GM18858 (cell line): Measurements from ENCODE around the gene NYNRIN.
"Not testable (repeated sequence)": the region's sequence is repeated elsewhere in the genome, so short reads cannot be mapped to it uniquely, and the experiment has no call there.

Experiments
- ATAC-seq: cut with Tn5 transposase; IDR thresholded peaks from one replicate; pipeline ENCODE4 v1.9.1; 2021; ENCODE audit not compliant: unreplicated experiment

Gene NYNRIN

GRCh38 chr14:24398653-24399446 is at the start of gene NYNRIN:
Gene NYNRIN (plus strand): TSS chr14:24399003. CDS start chr14:24399247, 244 bp downstream.
- ATAC-seq: no peak

- no peak for ATAC-seq
These were observed 49.1 kb upstream of the NYNRIN start for GRCh38 chr14:24349742-24350141.

DNA sequence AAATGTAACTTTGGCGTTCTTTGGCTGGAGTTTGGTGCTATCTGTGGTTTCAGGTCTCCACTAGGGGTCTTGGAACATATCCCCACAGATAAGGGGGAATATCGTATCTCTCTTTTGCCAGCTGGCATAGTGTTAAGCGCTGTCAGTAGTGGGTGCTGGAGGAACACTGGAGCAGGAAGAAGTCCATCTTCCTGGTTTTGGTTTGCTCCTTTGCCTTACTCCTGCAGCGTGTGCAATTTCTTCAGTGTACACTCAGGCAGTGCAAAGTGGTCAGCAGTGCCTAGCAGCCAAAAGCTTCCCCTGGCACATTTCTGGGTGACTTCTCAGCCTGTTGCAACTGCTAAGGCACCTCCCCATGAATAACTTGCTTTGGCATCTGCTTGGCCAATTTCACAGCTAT is 47.3 kb upstream of the NYNRIN start:
- ATAC-seq: no peak

DNA sequence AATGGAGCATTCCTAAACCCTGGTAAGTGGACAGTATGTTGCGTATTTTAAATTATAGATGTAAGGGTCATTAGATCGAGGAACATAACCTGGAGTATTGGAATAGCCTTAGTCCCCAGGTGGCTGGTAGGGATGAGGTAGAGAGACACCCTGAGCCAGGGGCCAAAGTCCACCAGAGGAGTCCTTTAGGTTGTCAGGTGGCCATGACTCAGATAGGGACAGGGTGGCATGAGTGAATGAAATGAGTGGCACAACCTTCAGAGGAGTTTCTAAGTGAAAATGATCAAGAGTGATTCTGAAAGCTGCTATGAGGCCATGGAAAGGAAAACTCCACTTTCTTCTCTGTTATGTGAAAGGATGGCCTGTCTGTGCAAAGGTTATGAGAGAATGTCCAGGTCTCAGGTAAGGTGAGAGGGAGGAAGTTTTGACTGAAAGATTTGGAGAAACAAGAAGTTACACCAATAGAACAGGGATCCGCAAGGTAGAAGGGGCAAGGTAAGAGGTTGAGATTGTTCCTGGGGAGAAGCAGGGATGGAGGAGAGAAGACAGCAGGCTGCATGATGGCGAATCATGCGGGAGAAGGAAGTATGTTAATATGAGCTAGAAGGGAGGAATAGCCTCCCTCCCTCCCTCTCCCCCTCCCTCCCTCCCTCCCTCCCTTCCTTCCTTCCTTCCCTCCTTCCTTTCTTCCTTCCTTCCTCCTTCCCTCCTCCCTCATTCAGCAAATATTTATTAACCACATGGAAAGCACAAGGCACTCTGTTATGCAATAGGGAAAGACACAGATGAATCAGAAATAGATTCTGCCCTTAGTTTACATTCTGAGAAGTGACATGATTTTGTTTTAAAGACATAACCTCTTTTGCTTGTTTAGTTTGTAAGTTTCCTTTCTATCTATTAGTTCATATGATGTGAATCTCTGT is 45.0 kb upstream of the NYNRIN start:
- no peak for ATAC-seq

DNA sequence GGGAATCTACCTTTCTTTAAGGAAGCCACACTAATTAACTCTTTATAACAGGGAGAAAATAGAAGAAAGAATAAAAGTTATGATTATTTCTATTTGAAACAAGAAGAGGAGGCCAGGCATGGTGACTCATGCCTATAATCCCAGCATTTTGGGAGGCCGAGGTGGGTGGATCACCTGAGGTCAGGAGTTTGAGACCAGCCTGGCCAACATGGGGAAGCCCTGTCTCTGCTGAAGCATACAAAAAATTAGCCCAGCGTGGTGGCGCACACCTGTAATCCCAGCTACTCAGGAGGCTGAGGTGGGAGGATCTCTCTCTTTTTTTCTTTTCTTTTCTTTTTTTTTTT is 44.3 kb upstream of the NYNRIN start:
- ATAC-seq: not testable (repeated sequence)

DNA sequence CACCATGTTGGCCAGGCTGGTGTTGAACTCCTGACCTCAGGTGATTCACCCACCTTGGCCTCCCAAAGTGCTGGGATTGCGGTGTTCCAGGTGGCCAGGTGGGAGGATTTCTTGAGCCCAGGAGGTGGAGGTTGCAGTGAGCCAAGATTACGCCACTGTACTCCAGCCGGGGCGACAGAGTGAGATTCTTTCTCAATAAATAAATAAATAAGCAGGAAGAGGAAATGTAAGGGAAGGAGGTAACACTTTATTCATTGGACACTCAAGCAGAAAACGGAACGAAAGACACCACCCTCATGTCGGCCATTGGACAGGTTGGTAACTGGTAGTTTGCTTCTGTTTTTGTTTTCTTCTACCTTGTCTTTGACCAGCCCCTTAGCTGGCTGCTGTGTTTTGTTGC is 43.8 kb upstream of the NYNRIN start:
- no peak for ATAC-seq

DNA sequence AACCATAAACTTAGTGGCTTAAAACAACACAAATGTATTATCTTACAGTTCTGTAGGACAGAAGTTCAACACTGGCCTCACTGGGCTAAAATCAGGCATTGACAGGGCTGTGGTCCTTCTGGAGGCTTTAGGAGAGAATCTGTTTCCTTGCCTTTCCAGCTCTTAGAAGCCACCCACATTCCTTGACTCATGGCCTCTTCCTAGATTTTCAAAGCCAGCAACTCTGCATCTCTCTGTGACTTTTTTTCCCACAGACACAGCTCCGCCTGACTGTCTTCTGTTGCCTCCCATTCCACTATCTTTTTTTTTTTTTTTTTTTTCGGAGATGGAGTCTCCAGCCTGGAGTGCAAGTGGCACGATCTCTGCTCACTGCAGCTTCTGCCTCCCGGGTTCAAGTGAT is 42.6 kb upstream of the NYNRIN start:
- no peak for ATAC-seq

DNA sequence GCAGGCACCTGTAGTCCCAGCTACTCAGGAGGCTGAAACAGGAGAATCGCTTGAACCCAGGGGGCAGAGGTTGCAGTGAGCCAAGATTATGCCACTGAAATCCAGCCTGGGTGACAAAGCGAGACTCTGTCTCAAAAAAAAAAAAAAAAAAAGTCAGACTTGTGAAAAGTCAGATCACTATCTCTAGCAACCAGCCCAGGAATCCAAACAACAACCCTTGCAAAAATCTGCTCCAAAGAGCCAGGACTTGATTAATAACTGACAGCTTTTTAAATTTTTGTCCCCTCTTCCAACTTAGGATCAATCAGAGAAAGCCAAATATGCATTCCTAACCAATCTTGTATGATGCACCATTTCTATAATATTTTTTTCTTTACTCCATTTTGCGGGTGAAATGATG is 38.5 kb upstream of the NYNRIN start:
- no peak for ATAC-seq

DNA sequence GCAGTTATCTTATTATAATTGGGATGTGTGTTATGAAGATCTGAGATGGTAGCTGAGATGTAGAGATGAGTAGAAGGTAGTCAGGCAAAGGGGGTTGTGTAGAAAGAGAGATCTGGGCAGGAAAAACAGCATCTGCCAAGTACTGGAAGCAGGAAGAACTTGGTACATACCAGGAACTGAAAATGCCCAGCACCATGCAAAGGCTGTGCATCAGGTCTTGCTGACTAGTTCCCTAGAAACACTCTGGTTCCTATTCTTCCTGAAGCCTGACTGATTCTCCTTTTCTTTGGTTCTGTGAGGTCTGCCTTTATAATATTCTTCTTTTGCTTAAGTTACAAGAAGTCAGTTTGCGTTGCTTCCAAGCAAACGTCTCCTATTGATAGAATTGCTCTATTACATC is 37.5 kb upstream of the NYNRIN start:
- no peak for ATAC-seq

DNA sequence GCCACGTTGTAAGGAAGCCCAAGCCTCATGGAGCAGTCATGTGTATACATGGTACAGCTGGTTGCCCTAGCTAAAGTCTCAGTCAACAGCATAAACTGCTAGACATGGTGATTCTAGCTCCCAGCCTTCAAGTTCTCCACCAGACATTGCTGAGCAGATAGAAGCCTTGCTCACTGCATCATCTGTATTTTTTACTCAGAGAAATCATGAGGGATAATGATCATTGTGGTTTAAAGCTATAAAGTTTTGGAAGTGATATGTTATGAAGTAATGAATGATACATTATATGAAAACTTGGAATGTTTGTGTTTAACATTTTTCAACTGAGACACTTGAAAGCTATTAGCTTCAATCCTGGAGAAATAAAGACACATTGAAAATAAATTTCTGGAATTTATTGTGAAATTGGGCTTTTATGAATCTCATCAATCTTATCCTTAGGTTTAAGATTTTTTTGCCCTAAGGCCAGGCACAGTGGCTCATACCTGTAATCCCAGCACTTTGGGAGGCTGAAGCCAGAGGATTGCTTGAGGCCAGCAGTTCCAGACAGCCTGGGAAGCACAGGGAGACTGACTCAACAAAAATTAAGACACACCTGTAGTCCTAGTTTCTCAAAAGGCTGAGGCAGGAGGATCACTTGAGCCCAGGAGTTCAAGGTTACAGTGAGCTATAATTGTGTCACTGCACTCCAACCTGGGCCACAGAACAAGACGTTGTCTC is 36.4 kb upstream of the NYNRIN start:
- no peak for ATAC-seq

GRCh38 chr14:24363401-24363800 is 35.4 kb upstream of the NYNRIN start:
- ATAC-seq: no peak

DNA sequence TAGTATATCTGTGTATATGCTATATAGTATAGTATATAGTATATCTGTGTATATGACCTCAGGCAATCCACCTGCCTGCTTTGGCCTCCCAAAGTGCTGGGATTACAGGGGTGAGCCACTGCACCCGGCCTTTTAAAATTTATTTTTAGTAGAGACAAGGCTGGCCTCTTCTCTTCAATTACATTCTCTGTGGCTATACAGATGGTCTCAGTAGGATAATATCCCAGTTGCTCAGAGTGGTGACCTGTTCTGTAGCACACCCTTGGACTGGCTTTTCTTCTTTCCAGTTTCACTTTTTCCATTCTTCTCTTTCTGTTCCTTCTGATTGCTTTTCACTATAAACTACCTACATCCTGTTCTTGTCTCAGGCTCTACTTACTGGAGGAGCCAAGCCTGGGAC is 34.0 kb upstream of the NYNRIN start:
- no peak for ATAC-seq

- ATAC-seq: no peak
These were observed 33.0 kb upstream of the NYNRIN start for GRCh38 chr14:24365600-24366412.

DNA sequence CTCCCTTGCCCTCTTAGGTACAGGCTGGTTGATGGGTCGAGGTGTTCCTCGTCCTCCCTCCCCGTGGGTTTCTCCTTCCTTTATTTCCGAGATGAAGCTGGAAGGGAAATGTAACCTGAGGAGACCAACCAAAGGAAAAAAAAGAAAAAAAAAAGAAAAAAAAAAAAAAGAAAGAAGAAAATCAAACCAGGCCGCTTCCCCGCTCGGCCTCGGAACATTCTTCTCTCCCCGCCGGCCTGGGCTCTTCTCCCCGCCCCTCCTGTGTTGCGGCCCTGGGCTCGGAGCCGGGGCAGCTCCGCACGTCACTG is 32.4 kb upstream of the NYNRIN start:
- no peak for ATAC-seq

- ATAC-seq: peak; percentile 44
These were observed 31.9 kb upstream of the NYNRIN start for GRCh38 chr14:24366721-24367513.

DNA sequence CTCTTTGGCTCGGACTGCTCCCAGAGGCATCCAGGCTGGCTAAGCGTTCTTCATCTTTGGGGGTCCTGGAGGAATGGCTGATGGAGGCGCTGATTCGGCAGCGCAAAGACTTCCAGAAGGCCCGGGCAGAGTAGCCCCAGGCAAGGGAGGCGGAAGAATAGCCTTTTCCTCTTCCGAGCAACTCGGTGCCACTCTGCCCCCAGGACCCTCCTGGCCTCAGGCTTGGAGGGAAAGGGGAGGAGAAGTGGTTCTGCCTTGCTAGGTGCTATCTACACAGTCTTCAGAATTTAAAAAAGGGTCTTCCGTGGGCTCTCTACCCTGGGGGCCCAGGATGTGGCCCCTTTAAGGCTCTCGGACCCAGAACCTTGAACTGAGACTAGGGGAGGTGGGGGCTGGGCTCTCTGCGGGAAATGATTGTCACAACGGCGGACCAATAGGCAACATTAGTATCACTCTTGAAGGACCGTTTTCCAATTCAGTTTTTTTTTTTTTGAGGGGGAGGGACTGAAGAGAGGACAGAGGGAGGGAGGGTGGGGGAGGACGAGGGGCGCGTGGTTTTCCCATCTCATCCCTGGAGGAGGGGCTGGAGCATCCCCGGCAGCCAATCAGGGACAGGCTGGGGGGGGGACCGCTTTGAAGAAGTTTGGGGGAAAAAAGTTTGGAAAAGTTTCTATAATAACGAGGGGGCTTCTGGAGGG is 31.1 kb upstream of the NYNRIN start, which contains the start of gene NFATC4:
Gene NFATC4 (plus strand): TSS at position 671 of the 698 bp plus-strand sequence. CDS start 157 bp downstream, outside the sequence.
- no peak for ATAC-seq

GRCh38 chr14:24368212-24368561 is 30.6 kb upstream of the NYNRIN start:
- ATAC-seq: no peak

- ATAC-seq: no peak
These were observed 30.1 kb upstream of the NYNRIN start for GRCh38 chr14:24368562-24369252.

DNA sequence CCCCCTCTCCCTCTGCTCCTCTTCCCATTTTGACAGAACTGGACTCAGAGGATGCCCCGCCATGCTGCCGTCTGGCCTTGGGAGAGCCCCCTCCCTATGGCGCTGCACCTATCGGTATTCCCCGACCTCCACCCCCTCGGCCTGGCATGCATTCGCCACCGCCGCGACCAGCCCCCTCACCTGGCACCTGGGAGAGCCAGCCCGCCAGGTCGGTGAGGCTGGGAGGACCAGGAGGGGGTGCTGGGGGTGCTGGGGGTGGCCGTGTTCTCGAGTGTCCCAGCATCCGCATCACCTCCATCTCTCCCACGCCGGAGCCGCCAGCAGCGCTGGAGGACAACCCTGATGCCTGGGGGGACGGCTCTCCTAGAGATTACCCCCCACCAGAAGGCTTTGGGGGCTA is 29.3 kb upstream of the NYNRIN start:
- ATAC-seq: no peak
